CD4-positive, alpha-beta memory T cell (primary cell): ENCODE data around the gene AGBL4. TPM values are rescaled to one million over a fixed set of nuclear protein-coding genes. Genes with fewer than 3 reads are reported as not detected.

Source experiments
- CTCF ChIA-PET: fragments of 350-600 bp; sonication (Branson Sonifier 250); formaldehyde crosslinking; loops from one replicate; lab custom pipeline; 2021; ENCODE audit warnings: inconsistent platforms; ENCODE audit not compliant: partially characterized antibody; lab: Charles Lee
- POLR2A ChIA-PET: fragments of 350-600 bp; sonication (Branson Sonifier 250); formaldehyde crosslinking; loops from one replicate; lab custom pipeline; 2021; ENCODE audit not compliant: partially characterized antibody; lab: Charles Lee
- DNase-seq, 5 donors: peaks; one replicate each; pipeline versions ENCODE4 v3.0.0 to v3.0.0-alpha.2; 2020 to 2022; ENCODE audit warnings: mixed read lengths in 1 of 5
- H3K27ac ChIP-seq: one replicate; pipeline ENCODE4 v1.7.0; 2013; ENCODE audit warnings: low read depth, low read length
- H3K27me3 ChIP-seq: 2 replicates; pipeline ENCODE4 v1.7.0; 2013; ENCODE audit warnings: mild to moderate bottlenecking, low read length, moderate library complexity; ENCODE audit not compliant: insufficient read depth
- H3K36me3 ChIP-seq: 2 replicates; pipeline ENCODE4 v1.7.0; 2013; ENCODE audit warnings: mild to moderate bottlenecking, low read length, moderate library complexity; ENCODE audit not compliant: insufficient read depth
- H3K4me1 ChIP-seq: 2 replicates; pipeline ENCODE4 v1.7.0; 2013; ENCODE audit warnings: mild to moderate bottlenecking, low read length, moderate library complexity; ENCODE audit not compliant: insufficient read depth
- H3K4me3 ChIP-seq, 2 donors: one replicate each; pipeline ENCODE4 v1.7.0; 2013; ENCODE audit warnings: low read length in 2 of 2, mild to moderate bottlenecking in 1 of 2
- H3K9me3 ChIP-seq, 2 donors: one replicate each; pipeline ENCODE4 v1.7.0; 2013; ENCODE audit warnings: low read length in 2 of 2, control low read depth in 1 of 2; ENCODE audit not compliant: control insufficient read depth in 1 of 2
- H3K27ac Mint-ChIP-seq, 7 donors: one replicate each; pipeline ENCODE4 v1.8.0; 2020 to 2021; ENCODE audit warnings: mixed read lengths in 7 of 7, mild to moderate bottlenecking in 6 of 7, inconsistent platforms in 3 of 7, moderate library complexity in 3 of 7
- H3K27me3 Mint-ChIP-seq, 2 donors: one replicate each; pipeline ENCODE4 v1.8.0; 2020 to 2021; ENCODE audit warnings: mixed read lengths in 2 of 2
- H3K36me3 Mint-ChIP-seq, 2 donors: one replicate each; pipeline ENCODE4 v1.8.0; 2020 to 2021; ENCODE audit warnings: mixed read lengths in 2 of 2, inconsistent platforms in 1 of 2, mild to moderate bottlenecking in 1 of 2
- H3K4me1 Mint-ChIP-seq, 4 donors: one replicate each; pipeline ENCODE4 v1.8.0; 2020 to 2021; ENCODE audit warnings: mixed read lengths in 4 of 4, mild to moderate bottlenecking in 1 of 4
- H3K4me3 Mint-ChIP-seq, 8 donors: one replicate each; pipeline ENCODE4 v1.8.0; 2020 to 2021; ENCODE audit warnings: mixed read lengths in 8 of 8, mild to moderate bottlenecking in 7 of 8, moderate library complexity in 6 of 8, inconsistent platforms in 3 of 8
- H3K9me3 Mint-ChIP-seq, 8 donors: one replicate each; pipeline ENCODE4 v1.8.0; 2020 to 2021; ENCODE audit warnings: mixed read lengths in 8 of 8, mild to moderate bottlenecking in 5 of 8, inconsistent platforms in 3 of 8, moderate library complexity in 1 of 8
- intact Hi-C: fragments of 100-400 bp; cut with micrococcal nuclease; formaldehyde crosslinking; loops from one replicate; pipeline ENCODE4 v1.15.1; 2023
- polyA plus RNA-seq, 2 donors: library from polyadenylated mRNA; unstranded; fragments of 300-500 nt; fragmentation: Illumina TruSeq; gene quantifications; one replicate each; pipeline ENCODE4 v1.2.3, GENCODE V29; 2021
- total RNA-seq, 2 experiments: library from RNA; stranded (reverse); gene quantifications; one replicate each; pipeline ENCODE4 v1.2.3, GENCODE V29; 2021

Gene AGBL4
- total and polyA plus RNA-seq, 4 experiments from 2014 or later = not detected

DNA sequence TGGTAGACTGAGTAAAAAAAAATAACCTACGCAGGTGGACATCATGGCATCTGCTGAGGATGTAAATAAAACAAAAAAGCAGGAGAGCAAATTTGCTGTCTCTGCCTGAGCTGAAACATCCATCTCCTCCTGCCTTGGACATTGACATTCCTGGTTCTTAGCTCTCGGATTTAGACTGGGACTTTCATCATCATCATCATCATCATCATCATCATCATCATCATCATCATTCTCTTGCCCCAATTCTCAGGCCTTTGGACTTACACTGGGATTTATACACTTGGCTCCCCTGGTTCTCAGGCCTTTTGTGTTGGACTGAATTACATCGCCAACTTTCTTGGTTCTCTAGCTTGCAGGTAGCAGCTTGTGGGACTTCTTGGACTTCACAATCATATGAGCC is 938.7 kb downstream of the AGBL4 start:
- Mint-ChIP-seq H3K27ac (no peak overlapping the region), H3K36me3 (no peaks in the 10 kb centered on the region), H3K9me3 (peaks cover 4 to 25% (median 13%) of the 10 kb centered on the region in 8 donors), H3K27me3 (no peaks in the 10 kb centered on the region), H3K4me3 (no peak overlapping the region), H3K4me1 (no peaks in the 10 kb centered on the region)
- Histone ChIP-seq H3K27me3 (no peaks in the 10 kb centered on the region), H3K27ac (no peak overlapping the region), H3K4me3 (no peak overlapping the region), H3K4me1 (no peaks in the 10 kb centered on the region), H3K9me3 (no peaks in the 10 kb centered on the region), H3K36me3 (no peaks in the 10 kb centered on the region)
- DNase-seq = no peak
- intact Hi-C loops = no loop called here
- CTCF ChIA-PET = no interaction called here
- POLR2A ChIA-PET = no interaction called here

- intact Hi-C loops = no loop called here
- H3K27ac ChIP-seq = no peak overlapping the region
Measured at GRCh38 chr1:49060766-49061165, 963.0 kb downstream of the AGBL4 start.

GRCh38 chr1:49059087-49059486 is 964.7 kb downstream of the AGBL4 start:
- ChIA-PET CTCF (no interaction called here), POLR2A (no interaction called here)
- Mint-ChIP-seq H3K4me3 (no peak overlapping the region), H3K36me3 (no peaks in the 10 kb centered on the region), H3K4me1 (no peaks in the 10 kb centered on the region), H3K9me3 (peaks cover 0 to 5% (median under 1%) of the 10 kb centered on the region in 8 donors), H3K27ac (no peak overlapping the region), H3K27me3 (peaks cover 0 to 2% of the 10 kb centered on the region in 2 donors)
- Histone ChIP-seq H3K36me3 (no peaks in the 10 kb centered on the region), H3K27me3 (no peaks in the 10 kb centered on the region), H3K27ac (no peak overlapping the region), H3K4me3 (no peak overlapping the region), H3K4me1 (no peaks in the 10 kb centered on the region), H3K9me3 (no peaks in the 10 kb centered on the region)
- intact Hi-C loops = no loop called here
- no peak for DNase-seq

More at GRCh38 chr1:49060766-49061165, 963.0 kb downstream of the AGBL4 start:
- H3K27me3 Mint-ChIP-seq = peaks cover 0 to 2% of the 10 kb centered on the region in 2 donors
- no peaks in the 10 kb centered on the region for H3K36me3 Mint-ChIP-seq
- POLR2A ChIA-PET = no interaction called here
- no peaks in the 10 kb centered on the region for H3K36me3 ChIP-seq
- no peak overlapping the region for H3K27ac Mint-ChIP-seq
- no peaks in the 10 kb centered on the region for H3K9me3 ChIP-seq
- no peak overlapping the region for H3K4me3 Mint-ChIP-seq
- no peaks in the 10 kb centered on the region for H3K4me1 Mint-ChIP-seq
- no peaks in the 10 kb centered on the region for H3K27me3 ChIP-seq
- peaks cover 0 to 5% (median 1%) of the 10 kb centered on the region in 8 donors for H3K9me3 Mint-ChIP-seq
- CTCF ChIA-PET = no interaction called here
- H3K4me3 ChIP-seq = no peak overlapping the region
- DNase-seq = no peak
- no peaks in the 10 kb centered on the region for H3K4me1 ChIP-seq

DNA sequence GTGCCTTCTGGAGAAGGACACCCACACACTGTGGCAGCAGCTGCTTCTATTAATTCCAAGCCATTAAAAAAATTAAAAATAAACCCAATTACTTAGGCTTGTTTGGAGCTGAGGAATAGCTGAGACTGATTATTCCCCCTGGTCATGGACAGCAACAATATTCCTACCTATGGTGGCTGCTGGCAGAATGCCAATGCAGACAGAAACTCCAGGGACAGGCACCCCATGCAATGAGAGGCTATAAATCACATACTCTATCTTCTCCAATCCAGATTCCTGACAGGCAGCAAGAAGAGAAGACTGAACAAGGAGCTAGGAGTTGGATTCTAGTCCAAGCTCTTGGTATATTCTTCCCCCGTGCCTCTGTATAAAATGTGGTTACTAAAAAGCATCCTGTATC is 971.7 kb downstream of the AGBL4 start:
- Histone ChIP-seq H3K4me3 (no peak overlapping the region), H3K27ac (no peak overlapping the region), H3K4me1 (no peaks in the 10 kb centered on the region), H3K36me3 (no peaks in the 10 kb centered on the region), H3K27me3 (no peaks in the 10 kb centered on the region), H3K9me3 (no peaks in the 10 kb centered on the region)
- POLR2A ChIA-PET = no interaction called here
- Mint-ChIP-seq H3K9me3 (peaks cover 0 to 3% (median 0%) of the 10 kb centered on the region in 8 donors), H3K4me1 (no peaks in the 10 kb centered on the region), H3K27me3 (peaks cover 0 to 3% of the 10 kb centered on the region in 2 donors), H3K36me3 (no peaks in the 10 kb centered on the region), H3K27ac (no peak overlapping the region), H3K4me3 (no peak overlapping the region)
- CTCF ChIA-PET = no interaction called here
- intact Hi-C loops = no loop called here
- no peak for DNase-seq

DNA sequence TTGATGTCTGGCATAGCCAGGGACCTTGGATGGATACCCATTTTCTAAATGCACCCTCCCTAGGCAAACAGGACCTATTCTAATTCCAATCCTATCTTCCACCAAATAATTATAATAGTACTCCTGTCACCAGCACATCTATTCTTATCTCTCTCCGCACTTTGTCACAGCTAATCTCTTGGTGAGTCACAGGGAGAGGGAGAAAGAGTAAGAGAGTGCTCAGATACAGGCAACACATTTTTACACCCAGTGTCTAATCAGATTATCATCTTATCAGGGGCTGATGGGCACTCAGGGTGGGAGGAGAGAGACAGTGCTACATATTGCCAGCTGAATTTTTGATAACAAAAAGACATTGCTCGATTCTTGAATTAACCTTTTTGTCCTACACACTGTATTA is 972.1 kb downstream of the AGBL4 start:
- Histone ChIP-seq H3K27ac (no peak overlapping the region), H3K4me1 (no peaks in the 10 kb centered on the region), H3K9me3 (no peaks in the 10 kb centered on the region), H3K27me3 (no peaks in the 10 kb centered on the region), H3K36me3 (no peaks in the 10 kb centered on the region), H3K4me3 (no peak overlapping the region)
- Mint-ChIP-seq H3K27ac (no peak overlapping the region), H3K36me3 (no peaks in the 10 kb centered on the region), H3K9me3 (peaks cover 0 to 3% (median 0%) of the 10 kb centered on the region in 8 donors), H3K27me3 (peaks cover 0 to 3% of the 10 kb centered on the region in 2 donors), H3K4me1 (no peaks in the 10 kb centered on the region), H3K4me3 (no peak overlapping the region)
- ChIA-PET POLR2A (no interaction called here), CTCF (no interaction called here)
- intact Hi-C loops = no loop called here
- no peak for DNase-seq

DNA sequence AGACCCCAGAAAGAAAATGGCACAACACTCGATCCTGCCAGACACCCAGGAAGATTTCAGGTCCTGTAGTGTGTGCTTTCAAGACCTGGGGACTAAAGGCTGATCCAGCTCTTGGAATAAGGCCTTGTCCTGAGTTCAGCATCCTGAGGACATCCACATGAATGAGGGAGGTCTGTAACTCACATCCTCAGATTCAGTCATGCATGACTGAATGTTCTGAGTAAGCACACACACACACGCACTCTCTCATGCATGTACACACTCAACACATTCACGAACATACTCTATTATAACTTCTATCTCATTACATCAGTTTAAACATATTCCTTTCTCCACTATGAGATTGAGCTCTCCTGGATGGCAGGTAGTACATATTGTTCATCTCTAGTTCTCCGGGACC is 973.7 kb downstream of the AGBL4 start:
- ChIA-PET POLR2A (no interaction called here), CTCF (no interaction called here)
- DNase-seq = no peak

DNA sequence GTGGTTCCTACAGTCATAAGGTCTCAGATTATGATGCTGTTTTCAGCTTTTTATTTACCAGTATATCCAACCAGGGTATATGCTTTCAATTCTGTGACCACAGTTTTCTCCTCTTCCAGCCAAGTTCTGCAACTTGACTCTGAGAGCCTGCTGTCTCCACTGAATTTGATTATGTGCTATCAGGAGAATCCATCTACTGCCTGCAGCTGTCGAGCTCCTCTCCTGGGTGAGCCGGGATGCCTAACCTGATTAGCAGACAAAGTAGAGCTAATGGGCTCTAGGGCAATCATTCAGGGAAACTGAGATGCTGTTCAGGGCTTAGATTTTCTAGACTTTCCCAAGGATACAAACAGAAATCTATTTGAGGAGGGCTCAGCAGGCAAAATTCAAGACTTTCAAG is 975.6 kb downstream of the AGBL4 start:
- H3K4me3 ChIP-seq = no peak overlapping the region
- no peaks in the 10 kb centered on the region for H3K4me1 ChIP-seq
- Mint-ChIP-seq H3K36me3 (no peaks in the 10 kb centered on the region), H3K9me3 (peaks cover 0 to 3% (median 0%) of the 10 kb centered on the region in 8 donors), H3K27me3 (peaks cover 0 to 1% of the 10 kb centered on the region in 2 donors), H3K27ac (no peak overlapping the region), H3K4me3 (no peak overlapping the region), H3K4me1 (no peaks in the 10 kb centered on the region)
- ChIA-PET CTCF (no interaction called here), POLR2A (no interaction called here)
- no peak for DNase-seq
- H3K9me3 ChIP-seq = no peaks in the 10 kb centered on the region
- intact Hi-C loops = no loop called here
- H3K27ac ChIP-seq = no peak overlapping the region
- no peaks in the 10 kb centered on the region for H3K36me3 ChIP-seq
- H3K27me3 ChIP-seq = no peaks in the 10 kb centered on the region

More for the DNA sequence above, 973.7 kb downstream of the AGBL4 start:
- H3K9me3 Mint-ChIP-seq = peaks cover 0 to 3% (median 0%) of the 10 kb centered on the region in 8 donors
- no peak overlapping the region for H3K27ac ChIP-seq
- H3K9me3 ChIP-seq = no peaks in the 10 kb centered on the region
- no peak overlapping the region for H3K4me3 Mint-ChIP-seq
- no peaks in the 10 kb centered on the region for H3K27me3 ChIP-seq
- peaks cover 0 to 1% of the 10 kb centered on the region in 2 donors for H3K27me3 Mint-ChIP-seq
- intact Hi-C loops = no loop called here
- H3K4me1 ChIP-seq = no peaks in the 10 kb centered on the region
- no peaks in the 10 kb centered on the region for H3K4me1 Mint-ChIP-seq
- H3K36me3 ChIP-seq = no peaks in the 10 kb centered on the region
- H3K4me3 ChIP-seq = no peak overlapping the region
- H3K36me3 Mint-ChIP-seq = no peaks in the 10 kb centered on the region
- no peak overlapping the region for H3K27ac Mint-ChIP-seq

DNA sequence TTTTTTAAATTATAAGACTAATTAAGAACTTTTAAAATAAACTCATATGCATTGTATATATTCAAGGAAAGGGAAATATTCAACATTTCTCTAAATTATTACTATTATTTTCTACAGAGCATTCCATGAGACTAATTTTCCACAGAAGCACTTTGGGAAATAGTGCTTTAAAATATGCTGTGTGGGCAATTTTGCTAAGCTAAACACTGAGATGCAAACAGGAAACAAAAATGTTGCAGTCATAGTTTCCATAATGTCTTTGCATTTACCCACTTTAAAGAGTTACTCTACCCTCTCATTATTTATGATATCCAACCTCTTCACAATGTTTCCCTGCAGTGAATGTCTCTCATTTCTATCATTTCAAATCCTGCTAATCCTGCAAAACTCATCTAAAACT is 977.4 kb downstream of the AGBL4 start:
- no peaks in the 10 kb centered on the region for H3K36me3 ChIP-seq
- no peaks in the 10 kb centered on the region for H3K9me3 ChIP-seq
- Mint-ChIP-seq H3K27ac (no peak overlapping the region), H3K9me3 (peaks cover 0 to 2% (median 0%) of the 10 kb centered on the region in 8 donors), H3K36me3 (no peaks in the 10 kb centered on the region), H3K4me1 (no peaks in the 10 kb centered on the region), H3K27me3 (peaks cover 0 to 1% of the 10 kb centered on the region in 2 donors), H3K4me3 (no peak overlapping the region)
- DNase-seq = no peak
- intact Hi-C loops = no loop called here
- no peaks in the 10 kb centered on the region for H3K27me3 ChIP-seq
- H3K27ac ChIP-seq = no peak overlapping the region
- no peak overlapping the region for H3K4me3 ChIP-seq
- H3K4me1 ChIP-seq = no peaks in the 10 kb centered on the region
- CTCF ChIA-PET = no interaction called here
- POLR2A ChIA-PET = no interaction called here
